Tibial artery (tissue), 4 donors: ENCODE measurements around the gene TUBB4A.

ENCODE experiments used
- DNase-seq, 2 donors: peaks; one replicate each; pipeline ENCODE4 v3.0.0-alpha.2; 2019
- H3K27ac ChIP-seq, 2 donors: fragments of 200-600 bp; sonication (generic) in 1 of 2; 1 replicate in 1 of 2; 2 replicates in 1 of 2; pipeline ENCODE4 v1.5.1; 2018 to 2019; ENCODE audit warnings: mild to moderate bottlenecking in 1 of 2
- H3K27me3 ChIP-seq, 2 donors: fragments of 200-600 bp; sonication (generic) in 1 of 2; one replicate each; pipeline versions ENCODE4 v1.5.1 to v1.6.0; 2016 to 2019
- H3K36me3 ChIP-seq, 3 donors: fragments of 200-600 bp; sonication (generic) in 2 of 3; one replicate each; pipeline ENCODE4 v1.5.1; 2016 to 2019; ENCODE audit warnings: mild to moderate bottlenecking in 2 of 3
- H3K4me1 ChIP-seq, 4 donors: fragments of 200-600 bp; sonication (generic) in 2 of 4; 1 replicate in 3 of 4; 2 replicates in 1 of 4; pipeline ENCODE4 v1.5.1; 2016 to 2019
- H3K4me3 ChIP-seq, 2 donors: fragments of 200-600 bp; sonication (generic) in 1 of 2; 1 replicate in 1 of 2; 2 replicates in 1 of 2; pipeline ENCODE4 v1.5.1; 2018 to 2019; ENCODE audit warnings: mild to moderate bottlenecking in 2 of 2
- H3K9me3 ChIP-seq, 3 donors: fragments of 200-600 bp; sonication (generic) in 1 of 3; one replicate each; pipeline ENCODE4 v1.5.1; 2016 to 2019
- intact Hi-C: fragments of 100-400 bp; cut with DNase I; formaldehyde crosslinking; loops from one replicate; pipeline ENCODE4 v1.15.0; 2023; ENCODE audit warnings: low total_unique reads
- TF ChIP-seq, protein P1 (sequence below), 2 experiments: fragments of 200-600 bp in 1 of 2; fragments of 450-650 bp in 1 of 2; IDR thresholded peaks; one replicate each; pipeline ENCODE4 v1.5.1; 2017 to 2019; ENCODE audit warnings: antibody characterized with exemption in 2 of 2, mild to moderate bottlenecking in 1 of 2, moderate library complexity in 1 of 2

TUBB4A gene

DNA sequence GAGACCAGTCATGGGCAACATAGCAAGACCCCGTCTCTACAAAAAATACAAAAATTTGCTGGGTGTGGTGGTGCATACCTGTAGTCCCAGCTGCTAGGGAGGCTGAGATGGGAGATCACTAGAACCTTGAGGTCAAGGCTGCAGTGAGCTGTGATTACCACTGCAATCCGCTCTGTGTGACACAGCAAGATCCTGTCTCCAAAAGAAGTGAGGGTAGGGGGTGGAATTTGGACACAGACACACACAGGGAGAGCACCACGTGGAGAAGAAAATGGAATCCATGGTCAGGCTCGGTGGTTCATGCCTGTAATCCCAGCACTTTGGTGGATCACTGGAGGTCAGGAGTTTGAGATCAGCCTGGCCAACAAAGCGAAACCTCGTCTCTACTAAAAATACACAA is 37.4 kb upstream of the TUBB4A start:
- Histone ChIP-seq H3K27me3 (peaks cover 0 to 29% of the 10 kb centered on the region in 2 donors), H3K4me1 (no peaks in the 10 kb centered on the region), H3K4me3 (no peak overlapping the region), H3K36me3 (no peaks in the 10 kb centered on the region), H3K27ac (no peak overlapping the region), H3K9me3 (no peaks in the 10 kb centered on the region)
- DNase-seq = no peak
- TF ChIP-seq, protein P1, sequence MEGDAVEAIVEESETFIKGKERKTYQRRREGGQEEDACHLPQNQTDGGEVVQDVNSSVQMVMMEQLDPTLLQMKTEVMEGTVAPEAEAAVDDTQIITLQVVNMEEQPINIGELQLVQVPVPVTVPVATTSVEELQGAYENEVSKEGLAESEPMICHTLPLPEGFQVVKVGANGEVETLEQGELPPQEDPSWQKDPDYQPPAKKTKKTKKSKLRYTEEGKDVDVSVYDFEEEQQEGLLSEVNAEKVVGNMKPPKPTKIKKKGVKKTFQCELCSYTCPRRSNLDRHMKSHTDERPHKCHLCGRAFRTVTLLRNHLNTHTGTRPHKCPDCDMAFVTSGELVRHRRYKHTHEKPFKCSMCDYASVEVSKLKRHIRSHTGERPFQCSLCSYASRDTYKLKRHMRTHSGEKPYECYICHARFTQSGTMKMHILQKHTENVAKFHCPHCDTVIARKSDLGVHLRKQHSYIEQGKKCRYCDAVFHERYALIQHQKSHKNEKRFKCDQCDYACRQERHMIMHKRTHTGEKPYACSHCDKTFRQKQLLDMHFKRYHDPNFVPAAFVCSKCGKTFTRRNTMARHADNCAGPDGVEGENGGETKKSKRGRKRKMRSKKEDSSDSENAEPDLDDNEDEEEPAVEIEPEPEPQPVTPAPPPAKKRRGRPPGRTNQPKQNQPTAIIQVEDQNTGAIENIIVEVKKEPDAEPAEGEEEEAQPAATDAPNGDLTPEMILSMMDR (IDR thresholded peaks at IDR 0.05) = no peak
- intact Hi-C loops = no loop called here

DNA sequence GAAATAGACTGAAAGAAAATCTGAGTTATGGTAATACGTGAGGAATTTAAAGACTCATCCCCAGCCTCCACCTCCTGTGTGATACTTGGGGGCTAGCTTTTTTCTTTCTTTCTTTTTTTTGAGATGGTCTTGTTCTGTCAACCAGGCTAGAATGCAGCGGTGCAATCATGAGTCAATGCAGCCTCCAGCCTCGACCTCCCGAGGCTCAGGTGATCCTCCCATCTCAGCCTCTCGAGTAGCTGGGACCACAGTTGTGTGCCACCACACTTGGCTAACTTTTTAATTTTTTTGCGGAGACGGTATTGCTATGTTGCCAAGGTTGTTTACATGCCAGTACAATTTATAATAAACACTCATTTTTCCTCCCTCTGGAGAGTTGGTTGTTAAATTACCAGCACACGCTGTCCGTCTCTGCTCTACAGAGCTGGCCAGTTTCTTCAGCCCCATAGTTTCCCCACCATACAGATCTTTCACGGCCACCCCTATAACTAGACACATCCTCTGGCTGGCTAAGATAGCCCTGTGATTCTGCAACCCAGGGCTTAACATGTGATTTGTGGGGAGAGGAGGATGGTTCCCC is 33.5 kb upstream of the TUBB4A start:
- no peak for DNase-seq
- intact Hi-C loops = no loop called here
- Histone ChIP-seq H3K27me3 (peaks cover 0 to 60% of the 10 kb centered on the region in 2 donors), H3K9me3 (no peaks in the 10 kb centered on the region), H3K4me3 (no peak overlapping the region), H3K4me1 (peaks cover 5 to 13% (median 11%) of the 10 kb centered on the region in 4 donors), H3K27ac (no peak overlapping the region), H3K36me3 (no peaks in the 10 kb centered on the region)
- TF ChIP-seq, protein P1 (IDR thresholded peaks at IDR 0.05) = no peak

DNA sequence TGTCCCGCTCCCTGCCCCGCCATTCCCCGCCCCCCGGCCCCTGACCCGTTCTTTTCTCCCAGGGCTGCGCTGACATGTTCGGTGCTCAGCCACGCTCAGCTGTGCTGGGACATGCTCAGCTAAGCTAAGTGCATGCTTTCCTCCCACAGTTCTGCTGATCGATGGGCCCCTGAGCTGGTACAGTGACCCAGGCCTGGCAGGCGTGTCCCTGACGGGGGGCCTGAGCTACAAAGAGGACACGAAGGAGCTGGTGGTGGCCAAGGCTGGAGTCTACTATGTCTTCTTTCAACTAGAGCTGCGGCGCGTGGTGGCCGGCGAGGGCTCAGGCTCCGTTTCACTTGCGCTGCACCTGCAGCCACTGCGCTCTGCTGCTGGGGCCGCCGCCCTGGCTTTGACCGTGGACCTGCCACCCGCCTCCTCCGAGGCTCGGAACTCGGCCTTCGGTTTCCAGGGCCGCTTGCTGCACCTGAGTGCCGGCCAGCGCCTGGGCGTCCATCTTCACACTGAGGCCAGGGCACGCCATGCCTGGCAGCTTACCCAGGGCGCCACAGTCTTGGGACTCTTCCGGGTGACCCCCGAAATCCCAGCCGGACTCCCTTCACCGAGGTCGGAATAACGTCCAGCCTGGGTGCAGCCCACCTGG is 32.5 kb upstream of the TUBB4A start:
- peaks cover 5 to 16% (median 13%) of the 10 kb centered on the region in 4 donors for H3K4me1 ChIP-seq
- H3K4me3 ChIP-seq = no peak overlapping the region
- no peaks in the 10 kb centered on the region for H3K9me3 ChIP-seq
- no peak for DNase-seq
- H3K27ac ChIP-seq = no peak overlapping the region
- H3K36me3 ChIP-seq = no peaks in the 10 kb centered on the region
- TF ChIP-seq, protein P1 (IDR thresholded peaks at IDR 0.05) = no peak
- intact Hi-C loops = no loop called here
- peaks cover 0 to 59% of the 10 kb centered on the region in 2 donors for H3K27me3 ChIP-seq

DNA sequence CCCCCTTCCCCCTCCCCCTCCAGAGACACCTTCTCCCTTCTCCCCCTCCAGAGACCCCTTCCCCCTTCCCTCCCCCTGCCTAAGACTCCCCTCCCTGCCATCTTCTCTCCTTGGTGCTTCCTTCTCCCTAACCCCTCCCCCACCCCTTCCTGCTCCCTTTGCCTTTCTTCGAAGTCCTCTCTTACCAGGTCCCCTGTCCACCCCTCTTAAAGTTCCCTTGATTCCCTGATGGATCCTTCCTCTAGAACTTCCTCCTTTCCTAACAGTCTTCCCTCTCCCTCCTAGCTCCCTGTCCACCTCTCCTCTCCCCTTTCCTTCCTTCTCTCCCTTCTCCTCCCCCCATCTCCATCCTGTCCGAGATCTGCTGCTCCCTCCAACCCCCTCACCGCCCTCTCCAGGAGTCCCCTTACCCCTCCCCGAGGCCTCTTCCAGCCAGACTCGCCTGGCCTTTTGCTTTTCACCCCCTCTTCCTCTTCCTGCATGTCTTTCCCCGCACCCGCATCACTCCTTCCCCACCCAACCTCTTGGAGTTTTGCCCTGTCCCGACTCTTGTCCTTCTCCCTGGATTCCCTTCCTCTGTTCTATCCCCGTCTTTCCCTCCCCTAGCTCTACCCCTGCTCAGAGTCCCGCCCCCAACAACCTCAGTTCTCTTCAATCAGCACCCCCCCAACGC is 31.8 kb upstream of the TUBB4A start:
- peaks cover 0 to 55% of the 10 kb centered on the region in 2 donors for H3K27me3 ChIP-seq
- intact Hi-C loops = no loop called here
- H3K27ac ChIP-seq = no peak overlapping the region
- no peak overlapping the region for H3K4me3 ChIP-seq
- no peaks in the 10 kb centered on the region for H3K36me3 ChIP-seq
- TF ChIP-seq, protein P1 (IDR thresholded peaks at IDR 0.05) = no peak
- DNase-seq = no peak
- peaks cover 5 to 16% (median 14%) of the 10 kb centered on the region in 4 donors for H3K4me1 ChIP-seq
- H3K9me3 ChIP-seq = no peaks in the 10 kb centered on the region

DNA sequence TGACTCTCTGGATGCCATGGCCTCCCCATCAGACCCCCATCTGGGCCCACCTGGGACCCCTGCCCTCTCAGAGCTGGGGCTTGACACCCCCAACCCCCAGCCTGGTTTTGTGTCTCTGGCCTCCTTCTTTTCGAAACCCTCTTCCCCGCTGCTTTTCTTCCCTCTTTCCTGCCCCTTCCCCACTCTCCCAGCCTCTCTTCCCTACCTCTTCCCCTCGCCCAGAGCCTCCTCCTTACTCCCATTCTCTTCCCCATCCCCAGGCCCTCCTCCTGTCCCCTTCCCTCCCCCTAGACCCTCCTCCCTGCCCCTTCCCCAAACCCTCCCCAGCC is 30.9 kb upstream of the TUBB4A start:
- Histone ChIP-seq H3K36me3 (no peaks in the 10 kb centered on the region), H3K27ac (no peak overlapping the region), H3K9me3 (no peaks in the 10 kb centered on the region), H3K27me3 (peaks cover 0 to 55% of the 10 kb centered on the region in 2 donors), H3K4me3 (no peak overlapping the region), H3K4me1 (peaks cover 5 to 17% (median 15%) of the 10 kb centered on the region in 4 donors)
- no peak for DNase-seq
- TF ChIP-seq, protein P1 (IDR thresholded peaks at IDR 0.05) = no peak
- intact Hi-C loops = no loop called here
